ENCODE data around the gene RACGAP1.

The RACGAP1 gene

GRCh38 chr12:49984476-49985359, 40.6 kb downstream of the RACGAP1 start:
- DNase-seq = no peak

DNA sequence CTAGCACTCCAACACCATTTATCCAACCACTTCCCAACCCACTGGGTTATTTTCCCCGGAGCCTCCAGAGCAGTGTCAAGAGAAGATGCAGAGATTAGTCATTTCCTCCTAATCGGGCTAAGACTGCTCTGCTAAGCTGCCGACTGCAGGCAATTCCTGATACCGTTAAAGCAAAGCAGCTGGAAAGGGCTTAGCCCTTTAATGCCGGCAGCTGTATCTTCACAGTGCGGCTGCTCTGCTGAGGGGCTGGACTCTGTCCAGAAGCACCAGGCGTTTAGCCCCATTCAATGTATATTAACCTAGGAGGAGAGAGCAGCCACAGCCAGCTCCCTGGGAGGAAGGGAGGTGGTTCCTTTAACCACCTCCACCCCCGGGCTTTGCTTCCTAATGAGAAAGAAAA, 41.4 kb downstream of the RACGAP1 start:
- DNase-seq = no peak

GRCh38 chr12:49982246-49983087, 42.8 kb downstream of the RACGAP1 start:
- DNase-seq = no peak

- no peak for DNase-seq
These were observed 44.6 kb downstream of the RACGAP1 start for GRCh38 chr12:49980501-49981349.

DNA sequence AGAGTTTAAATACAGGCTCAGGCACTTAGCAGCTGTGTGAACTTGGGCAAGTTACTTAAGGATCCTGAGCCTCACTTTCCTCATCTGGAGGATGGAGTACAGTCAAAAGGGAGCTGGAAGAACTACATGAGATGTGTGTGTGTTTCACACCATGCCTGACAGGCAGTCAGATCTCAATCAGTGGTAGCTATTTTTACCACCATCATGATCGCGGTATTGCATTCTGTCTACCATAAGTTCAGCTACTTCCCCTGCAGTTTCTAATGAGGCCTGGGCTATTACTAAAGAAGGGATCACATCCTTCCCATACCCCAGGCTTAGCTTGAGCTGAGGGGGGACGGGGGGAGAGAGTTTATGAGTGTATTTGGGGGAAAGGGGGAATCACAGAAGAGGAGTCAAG, 45.5 kb downstream of the RACGAP1 start:
- DNase-seq = no peak

DNA sequence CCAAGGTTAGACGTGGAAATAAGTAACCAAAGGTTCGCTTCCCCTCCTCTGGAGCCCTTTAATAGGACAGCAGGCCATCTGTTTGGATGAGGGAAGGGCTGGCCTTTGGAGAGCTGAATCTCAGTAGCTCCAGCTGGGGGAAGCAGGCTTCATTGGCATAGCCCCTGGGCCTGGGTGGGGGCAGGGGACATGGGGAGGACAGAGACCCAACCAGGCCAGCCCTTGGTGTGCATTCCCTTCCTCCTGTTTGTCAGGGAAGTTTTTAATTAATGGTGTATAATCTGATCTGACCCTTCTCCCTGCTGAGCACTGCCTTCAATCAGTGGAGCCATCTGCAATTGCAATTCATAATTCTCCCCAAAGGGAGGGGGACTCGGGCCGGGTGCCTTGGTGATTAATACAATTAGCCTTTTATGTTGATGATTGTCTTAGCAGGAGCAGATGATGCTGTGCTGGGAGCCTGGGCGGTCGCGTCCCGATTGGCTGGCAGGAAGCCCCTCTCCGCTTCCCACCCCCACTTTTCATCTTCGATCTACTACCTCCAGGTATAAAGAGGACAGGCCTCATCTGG, 46.2 kb downstream of the RACGAP1 start:
- DNase-seq = no peak

DNA sequence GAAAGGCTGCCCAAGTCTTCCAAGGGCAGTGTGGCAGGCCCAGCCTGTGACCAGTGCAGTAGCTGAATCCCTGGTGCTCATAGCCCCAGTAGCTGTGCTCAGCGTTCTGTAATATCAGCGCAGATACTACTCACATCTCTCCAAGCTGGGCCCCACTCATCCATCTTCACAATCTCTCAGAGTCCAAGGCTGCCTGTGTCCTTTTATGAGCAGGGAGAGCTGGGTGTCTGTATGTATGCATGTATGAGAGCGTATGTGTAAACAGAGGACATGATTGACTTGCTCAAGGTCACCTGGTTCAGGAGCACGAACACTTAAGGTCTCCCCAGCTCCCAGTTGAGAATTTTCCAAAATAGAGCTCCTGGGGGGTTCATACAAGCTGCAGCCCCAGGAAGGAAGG, 47.2 kb downstream of the RACGAP1 start:
- no peak for DNase-seq

- DNase-seq = no peak
These were observed 48.7 kb downstream of the RACGAP1 start for GRCh38 chr12:49976557-49976956.

DNA sequence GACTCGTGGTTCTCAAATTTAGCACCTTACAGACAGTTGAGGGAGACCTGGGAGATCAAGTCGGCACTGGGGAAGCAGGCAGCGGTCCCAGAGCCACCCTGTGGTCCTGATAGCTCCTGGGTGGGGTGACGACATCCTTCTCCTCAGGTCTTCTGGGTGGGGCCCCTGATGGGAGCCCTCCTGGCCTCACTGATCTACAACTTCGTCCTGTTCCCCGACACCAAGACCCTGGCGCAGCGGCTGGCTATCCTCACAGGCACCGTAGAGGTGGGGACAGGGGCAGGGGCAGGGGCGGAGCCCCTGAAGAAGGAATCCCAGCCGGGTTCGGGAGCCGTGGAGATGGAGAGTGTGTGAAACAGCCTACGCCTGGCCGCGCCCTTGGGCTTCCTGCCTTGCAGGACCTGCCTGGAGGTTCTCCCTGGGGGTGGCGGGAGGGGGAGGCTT, 50.0 kb downstream of the RACGAP1 start:
- DNase-seq = no peak

DNA sequence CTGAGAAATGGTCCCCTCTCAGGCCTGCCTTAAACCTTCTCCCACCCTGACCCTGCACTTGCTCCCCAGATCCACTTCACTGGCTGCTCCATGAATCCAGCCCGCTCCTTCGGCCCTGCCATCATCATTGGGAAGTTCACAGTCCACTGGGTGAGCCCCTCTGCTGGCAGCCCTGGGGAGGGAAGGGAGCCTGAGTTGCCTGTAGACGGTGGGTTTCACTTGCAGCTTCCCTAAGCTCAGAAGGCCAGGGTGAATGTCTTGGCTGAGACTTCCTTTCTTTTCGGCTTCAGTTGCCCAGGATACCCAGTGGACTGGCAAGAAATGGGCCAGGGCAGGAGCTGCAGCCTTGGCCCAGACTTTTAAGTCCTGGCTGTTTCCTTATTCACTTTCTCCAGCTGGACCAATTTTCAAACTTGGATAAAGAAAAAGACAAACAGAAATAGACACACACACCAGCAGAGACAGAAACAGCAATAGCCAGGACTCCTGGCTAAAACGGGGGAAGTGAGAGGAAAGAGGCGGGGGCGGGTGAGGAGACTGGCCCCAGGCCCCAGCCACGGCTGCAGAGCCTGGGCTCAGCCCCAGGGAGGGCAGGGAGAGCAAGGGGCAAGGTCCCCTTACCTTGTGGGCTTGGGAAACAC, 50.5 kb downstream of the RACGAP1 start:
- no peak for DNase-seq

- DNase-seq = no peak
These were observed 51.0 kb downstream of the RACGAP1 start for GRCh38 chr12:49974231-49974675.

- DNase-seq = no peak
These were observed 51.9 kb downstream of the RACGAP1 start for GRCh38 chr12:49973361-49973830.

GRCh38 chr12:49972641-49973360, 52.5 kb downstream of the RACGAP1 start, which contains the start of gene AQP6:
Gene AQP6 (plus strand): TSS chr12:49972947. CDS start chr12:49973174, 227 bp downstream.
- no peak for DNase-seq

- DNase-seq = no peak
These were observed 53.2 kb downstream of the RACGAP1 start for GRCh38 chr12:49972129-49972528.

GRCh38 chr12:49971141-49971540, 54.2 kb downstream of the RACGAP1 start:
- no peak for DNase-seq

- DNase-seq = no peak
These were observed 54.6 kb downstream of the RACGAP1 start for GRCh38 chr12:49970658-49971057.

- no peak for DNase-seq
These were observed 55.5 kb downstream of the RACGAP1 start for GRCh38 chr12:49969651-49970429.

DNA sequence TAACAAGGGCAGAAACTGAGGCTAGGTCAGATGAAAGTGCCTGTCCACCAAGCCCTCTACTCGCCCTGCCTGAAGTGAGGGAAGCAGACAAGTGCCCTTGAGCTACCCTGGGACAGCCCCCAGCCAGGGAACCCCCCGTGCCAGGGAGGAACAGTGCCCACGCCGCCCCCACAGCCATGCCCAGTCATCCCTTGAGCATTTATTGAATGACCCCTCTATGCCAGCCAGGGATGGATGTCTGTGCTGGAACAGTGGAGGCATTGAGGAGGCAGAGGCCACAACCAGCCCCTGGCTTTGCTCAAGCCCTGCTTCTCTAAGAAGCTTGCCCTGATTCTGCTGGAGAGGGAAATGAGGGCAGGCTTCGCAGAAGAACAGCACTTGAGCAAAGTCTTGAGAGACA, 56.3 kb downstream of the RACGAP1 start:
- no peak for DNase-seq

DNA sequence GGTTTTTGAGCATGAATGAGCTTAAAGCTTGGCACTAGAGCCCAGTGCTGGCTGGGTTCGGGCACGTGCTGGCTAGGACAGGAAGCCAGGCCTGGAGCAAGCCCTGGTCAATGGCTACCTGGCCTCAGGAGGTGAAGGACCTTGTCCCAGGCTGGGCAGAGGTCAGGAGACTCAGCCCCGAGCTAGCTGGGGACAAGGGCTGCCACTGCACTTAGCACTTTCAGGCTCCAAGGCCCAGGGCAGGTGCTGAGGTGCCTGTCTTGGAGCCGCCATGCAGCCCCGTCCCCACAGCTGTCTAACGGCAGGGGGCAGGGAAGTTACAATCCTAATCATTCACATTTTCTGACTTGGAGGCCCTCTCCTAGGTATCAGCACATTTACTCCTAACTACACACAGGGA, 56.8 kb downstream of the RACGAP1 start:
- DNase-seq = no peak

GRCh38 chr12:49967777-49968250, 57.5 kb downstream of the RACGAP1 start:
- DNase-seq = no peak
